ENCODE measurements around the gene CCNA2.

DNA sequence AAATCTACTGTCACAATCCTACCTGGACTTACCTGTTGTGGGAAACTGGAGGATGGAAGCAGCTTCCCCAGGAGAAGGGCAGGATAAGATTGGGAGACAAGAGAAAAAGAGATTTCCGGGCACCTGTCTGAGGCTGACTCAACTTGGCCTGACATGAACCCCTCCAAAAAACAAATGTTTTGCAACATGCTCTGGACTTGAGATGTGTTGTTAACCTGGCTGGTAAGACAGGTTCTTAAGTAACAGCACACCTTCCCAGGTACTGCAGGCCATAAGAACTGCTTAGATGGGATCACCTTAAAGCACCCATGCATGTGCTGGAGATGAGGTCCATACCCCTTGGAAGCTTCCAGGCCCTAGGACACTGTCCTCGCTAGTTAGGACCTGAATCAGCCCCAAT is 54.3 kb downstream of the CCNA2 start:
- TF ChIP-seq, protein P1, sequence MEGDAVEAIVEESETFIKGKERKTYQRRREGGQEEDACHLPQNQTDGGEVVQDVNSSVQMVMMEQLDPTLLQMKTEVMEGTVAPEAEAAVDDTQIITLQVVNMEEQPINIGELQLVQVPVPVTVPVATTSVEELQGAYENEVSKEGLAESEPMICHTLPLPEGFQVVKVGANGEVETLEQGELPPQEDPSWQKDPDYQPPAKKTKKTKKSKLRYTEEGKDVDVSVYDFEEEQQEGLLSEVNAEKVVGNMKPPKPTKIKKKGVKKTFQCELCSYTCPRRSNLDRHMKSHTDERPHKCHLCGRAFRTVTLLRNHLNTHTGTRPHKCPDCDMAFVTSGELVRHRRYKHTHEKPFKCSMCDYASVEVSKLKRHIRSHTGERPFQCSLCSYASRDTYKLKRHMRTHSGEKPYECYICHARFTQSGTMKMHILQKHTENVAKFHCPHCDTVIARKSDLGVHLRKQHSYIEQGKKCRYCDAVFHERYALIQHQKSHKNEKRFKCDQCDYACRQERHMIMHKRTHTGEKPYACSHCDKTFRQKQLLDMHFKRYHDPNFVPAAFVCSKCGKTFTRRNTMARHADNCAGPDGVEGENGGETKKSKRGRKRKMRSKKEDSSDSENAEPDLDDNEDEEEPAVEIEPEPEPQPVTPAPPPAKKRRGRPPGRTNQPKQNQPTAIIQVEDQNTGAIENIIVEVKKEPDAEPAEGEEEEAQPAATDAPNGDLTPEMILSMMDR (IDR thresholded peaks at IDR 0.05; ENCODE audit: low read depth, low read length) = no peak
- TF ChIP-seq EZH2phosphoT487 (IDR thresholded peaks at IDR 0.05; ENCODE audit: low read depth) = no peak

All from OCI-LY3 (cell line).